IMR-90 (cell line): ENCODE measurements around the gene CDC25B. TPM values are rescaled to one million over a fixed set of nuclear protein-coding genes. Genes with fewer than 3 reads are reported as not detected.

ENCODE experiments used
- ATAC-seq: fragments of 200-7000 bp; cut with Tn5 transposase; 2 replicates; pipeline ENCODE4 v1.9.1; 2020; ENCODE audit warnings: low read depth, mild to moderate bottlenecking, moderate library complexity
- BruUV-seq: library from RNA; stranded (reverse); fragments of 400-500 nt; replicated peaks from 2 replicates; lab custom pipeline; 2021; lab: Mats Ljungman, UMichigan
- CTCF ChIA-PET: fragments of 300-600 bp; formaldehyde crosslinking; extraction: SDS; loops from one replicate; lab custom pipeline; 2021; ENCODE audit warnings: antibody characterized with exemption; lab: Yijun Ruan, JAX
- POLR2A ChIA-PET: fragments of 300-600 bp; sonication (Branson Sonifier 250); formaldehyde crosslinking; loops from one replicate; lab custom pipeline; 2022; ENCODE audit warnings: antibody characterized with exemption; ENCODE audit not compliant: unreplicated experiment; lab: Charles Lee
- DNase-seq: peaks from one replicate; pipeline ENCODE4 v3.0.0; 2013
- H2AFZ ChIP-seq: replicated peaks from 2 replicates; pipeline ENCODE3; 2013; ENCODE audit warnings: low read length, mild to moderate bottlenecking; ENCODE audit not compliant: poor library complexity
- H2AK5ac ChIP-seq: 2 replicates; pipeline ENCODE4 v1.6.1; 2013; ENCODE audit warnings: low read depth, low read length, inconsistent platforms
- H2AK9ac ChIP-seq: replicated peaks from 2 replicates; pipeline ENCODE3; 2013; ENCODE audit warnings: mild to moderate bottlenecking, low read depth, low read length, moderate library complexity; ENCODE audit not compliant: poor library complexity
- H2BK120ac ChIP-seq: 2 replicates; pipeline ENCODE4 v1.6.1; 2013; ENCODE audit warnings: low read depth, low read length, inconsistent platforms
- H2BK15ac ChIP-seq: 3 replicates; pipeline ENCODE4 v1.6.1; 2013; ENCODE audit warnings: low read depth, low read length, inconsistent platforms
- H2BK20ac ChIP-seq: 2 replicates; pipeline ENCODE4 v1.6.1; 2013; ENCODE audit warnings: low read depth, mild to moderate bottlenecking, inconsistent platforms, low read length, moderate library complexity
- H2BK5ac ChIP-seq: 2 replicates; pipeline ENCODE4 v1.6.1; 2013; ENCODE audit warnings: mild to moderate bottlenecking, low read depth, low read length, inconsistent platforms; ENCODE audit not compliant: poor library complexity, severe bottlenecking
- H3K14ac ChIP-seq: replicated peaks from 2 replicates; pipeline ENCODE4 v1.6.1; 2013; ENCODE audit warnings: low read depth, low read length, inconsistent platforms
- H3K18ac ChIP-seq: 2 replicates; pipeline ENCODE4 v1.6.1; 2013; ENCODE audit warnings: low read depth, low read length, control low read depth
- H3K23ac ChIP-seq: 2 replicates; pipeline ENCODE4 v1.6.1; 2013; ENCODE audit warnings: low read depth, low read length, inconsistent platforms
- H3K27ac ChIP-seq: 2 replicates; pipeline ENCODE4 v1.5.1; 2013; ENCODE audit warnings: mild to moderate bottlenecking, control low read depth, low read length; ENCODE audit not compliant: insufficient read depth
- H3K27me3 ChIP-seq: 2 replicates; pipeline ENCODE4 v1.6.1; 2013; ENCODE audit warnings: low read length; ENCODE audit not compliant: control insufficient read depth, insufficient read depth
- H3K36me3 ChIP-seq: 2 replicates; pipeline ENCODE4 v1.6.1; 2013; ENCODE audit warnings: low read length, mixed read lengths; ENCODE audit not compliant: control insufficient read depth, insufficient read depth
- H3K4ac ChIP-seq: 2 replicates; pipeline ENCODE4 v1.6.1; 2013; ENCODE audit warnings: low read depth, low read length, inconsistent platforms
- H3K4me1 ChIP-seq: 2 replicates; pipeline ENCODE4 v1.6.1; 2013; ENCODE audit warnings: low read length, mixed read lengths; ENCODE audit not compliant: control insufficient read depth, insufficient read depth
- H3K4me2 ChIP-seq: 2 replicates; pipeline ENCODE4 v1.6.1; 2013; ENCODE audit warnings: low read depth, mild to moderate bottlenecking, control low read depth, low read length, moderate library complexity
- H3K4me3 ChIP-seq: 2 replicates; pipeline ENCODE4 v1.5.1; 2013; ENCODE audit warnings: low read depth, mild to moderate bottlenecking, control low read depth, low read length, moderate library complexity; ENCODE audit not compliant: insufficient read depth
- H3K56ac ChIP-seq: 2 replicates; pipeline ENCODE4 v1.6.1; 2013; ENCODE audit warnings: low read length, inconsistent platforms; ENCODE audit not compliant: insufficient read depth; ENCODE audit errors: extremely low read depth
- H3K79me1 ChIP-seq, 2 experiments: 2 replicates each; pipeline ENCODE4 v1.6.1; 2013; ENCODE audit warnings: low read length in 2 of 2, inconsistent platforms in 1 of 2, low read depth in 1 of 2
- H3K9ac ChIP-seq: 2 replicates; pipeline ENCODE4 v1.6.1; 2013; ENCODE audit warnings: low read depth, low read length, control low read depth
- H3K9me1 ChIP-seq: 2 replicates; pipeline ENCODE4 v1.6.1; 2013; ENCODE audit warnings: low read length, inconsistent platforms; ENCODE audit not compliant: insufficient read depth
- H3K9me3 ChIP-seq: 2 replicates; pipeline ENCODE4 v1.6.1; 2013; ENCODE audit warnings: low read length; ENCODE audit not compliant: control insufficient read depth, insufficient read depth
- H4K20me1 ChIP-seq: 2 replicates; pipeline ENCODE4 v1.6.1; 2013; ENCODE audit warnings: low read length, inconsistent platforms; ENCODE audit not compliant: insufficient read depth
- H4K5ac ChIP-seq: 2 replicates; pipeline ENCODE4 v1.6.1; 2013; ENCODE audit warnings: mild to moderate bottlenecking, low read depth, low read length, control low read depth
- H4K8ac ChIP-seq, 2 experiments: 2 replicates each; pipeline ENCODE4 v1.6.1; 2013; ENCODE audit warnings: low read depth in 2 of 2, low read length in 2 of 2, control low read depth in 1 of 2, inconsistent platforms in 1 of 2
- H4K91ac ChIP-seq: 2 replicates; pipeline ENCODE4 v1.6.1; 2013; ENCODE audit warnings: low read depth, low read length, inconsistent platforms; ENCODE audit not compliant: insufficient read depth
- RFX5 ChIP-seq: IDR thresholded peaks from 2 replicates; pipeline ENCODE4 v1.8.0; 2012; ENCODE audit warnings: low read depth, mild to moderate bottlenecking, low read length, moderate library complexity
- WGBS, 2 experiments: methylation state at CpG; one replicate each; pipeline versions ENCODE4 v1.1.5 to v1.1.7; 2013; ENCODE audit warnings: missing lambda C conversion rate in 2 of 2; ENCODE audit not compliant: insufficient read length in 1 of 2; ENCODE audit errors: extremely low coverage in 2 of 2; 5-methylcytosine and 5-hydroxymethylcytosine counted together
- dilution Hi-C: fragments of 300-500 bp; cut with HindIII; formaldehyde crosslinking; loops from one replicate; pipeline ENCODE4 v1.14.3; 2018; ENCODE audit warnings: low sequenced_read_pairs; ENCODE audit not compliant: unreplicated experiment
- in situ Hi-C: fragments of 300-500 bp; cut with MboI; formaldehyde crosslinking; loops from 3 replicates; pipeline ENCODE4 v1.14.3; 2019; ENCODE audit warnings: low sequenced_read_pairs, inconsistent platforms, mixed read lengths
- intact Hi-C: fragments of 100-400 bp; cut with micrococcal nuclease; formaldehyde crosslinking; loops from 2 replicates; pipeline ENCODE4 v1.10.0; 2022
- polyA plus RNA-seq, 3 experiments: library from polyadenylated mRNA; depleted of rRNA; stranded (reverse); fragments of >200 nt; gene quantifications; 2 replicates each; pipeline ENCODE4 v1.2.3, GENCODE V29; 2012; ENCODE audit warnings: low replicate concordance in 1 of 3
- total RNA-seq: library from RNA; depleted of rRNA; stranded (reverse); fragments of >200 nt; gene quantifications from 2 replicates; pipeline ENCODE4 v1.2.3, GENCODE V29; 2012

CDC25B gene
- total and polyA plus RNA-seq, 2 of the 4 experiments (the other 2 are of a cell fraction) = 14.5 to 50.5 TPM

DNA sequence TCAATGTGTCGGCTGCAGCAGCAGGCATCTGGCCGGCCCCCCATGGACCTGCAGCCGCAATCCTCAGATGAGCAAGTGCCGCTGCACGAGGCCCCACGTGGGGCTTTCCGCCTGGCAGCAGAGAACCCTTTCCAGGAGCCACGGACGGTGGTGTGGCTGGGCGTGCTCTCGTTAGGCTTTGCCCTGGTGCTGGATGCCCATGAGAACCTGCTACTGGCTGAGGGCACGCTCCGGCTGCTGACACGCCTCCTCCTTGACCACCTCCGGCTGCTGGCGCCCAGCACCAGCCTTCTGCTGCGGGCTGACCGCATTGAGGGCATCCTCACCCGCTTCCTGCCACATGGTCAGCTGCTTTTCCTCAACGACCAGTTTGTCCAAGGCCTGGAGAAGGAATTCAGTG is 27.8 kb downstream of the CDC25B start:
- no peak overlapping the region for H3K27ac ChIP-seq
- H2BK5ac ChIP-seq = no peak overlapping the region
- no peak overlapping the region for H3K18ac ChIP-seq
- H4K8ac ChIP-seq = no peak overlapping the region
- H3K23ac ChIP-seq = no peak overlapping the region
- WGBS, 2 experiments = 95% methylated on average over 14 of the region's 20 CpGs; no CpG with 5 or more reads in 1 of the 2 experiments
- H4K5ac ChIP-seq = no peak overlapping the region
- dilution Hi-C loops = no loop called here
- in situ Hi-C loops = no loop called here
- H3K36me3 ChIP-seq = peaks cover 36% of the 10 kb centered on the region
- H2AFZ ChIP-seq = no peak overlapping the region
- intact Hi-C loops = no loop called here
- CTCF ChIA-PET = no interaction called here
- H3K4me3 ChIP-seq = no peak overlapping the region
- H3K27me3 ChIP-seq = no peaks in the 10 kb centered on the region
- H2AK9ac ChIP-seq = no peak overlapping the region
- POLR2A ChIA-PET = no interaction called here
- H2BK15ac ChIP-seq = no peak overlapping the region
- ATAC-seq (no peak), DNase-seq (no peak)
- H3K56ac ChIP-seq = no peak overlapping the region
- no TSS peak for BruUV-seq
- no peaks in the 10 kb centered on the region for H4K20me1 ChIP-seq
- no peak overlapping the region for H2AK5ac ChIP-seq
- H2BK20ac ChIP-seq = no peak overlapping the region
- H3K9me1 ChIP-seq = 0 out of 2 replicates have a peak, but pooled peaks cover 8% of the 10 kb centered on the region
- H3K14ac ChIP-seq = no peak overlapping the region
- TF ChIP-seq RFX5 = no peak
- no peak overlapping the region for H2BK120ac ChIP-seq
- H3K9ac ChIP-seq = no peak overlapping the region
- H3K4me1 ChIP-seq = peaks cover 3% of the 10 kb centered on the region; the same call in 1 of the 2 replicates
- peaks cover 14 to 28% of the 10 kb centered on the region in 2 experiments; a peak in 3 of 4 replicates for H3K79me1 ChIP-seq
- H3K9me3 ChIP-seq = no peaks in the 10 kb centered on the region
- no peak overlapping the region for H4K91ac ChIP-seq
- H3K4me2 ChIP-seq = no peak overlapping the region
- no peak overlapping the region for H3K4ac ChIP-seq
